ENCODE measurements around the gene SLX4IP.
A peak's percentile ranks its signal among the peaks of the same experiment; 100 is the strongest.

The SLX4IP gene

GRCh38 chr20:10565191-10565921, 130.3 kb downstream of the SLX4IP start:
- no peak for DNase-seq (ENCODE audit: low spot score)
- H3K27ac ChIP-seq, result peak overlapping the region; percentile 78 to 82
- no peak overlapping the region for H3K4me3 ChIP-seq
- TF ChIP-seq CTCF (IDR thresholded peaks at IDR 0.05), result no peak

GRCh38 chr20:10565922-10566897, 131.1 kb downstream of the SLX4IP start:
- Histone ChIP-seq H3K4me3 (no peak overlapping the region), H3K27ac (peak overlapping the region; percentile 78 to 82)
- no peak for TF ChIP-seq CTCF (IDR thresholded peaks at IDR 0.05)
- no peak for DNase-seq (ENCODE audit: low spot score)

GRCh38 chr20:10568032-10568431, 132.9 kb downstream of the SLX4IP start:
- no peak for DNase-seq (ENCODE audit: low spot score)
- TF ChIP-seq CTCF (IDR thresholded peaks at IDR 0.05), result no peak
- H3K27ac ChIP-seq, result no peak overlapping the region
- no peak overlapping the region for H3K4me3 ChIP-seq

- no peak overlapping the region for H3K4me3 ChIP-seq
- no peak for DNase-seq (ENCODE audit: low spot score)
- no peak for TF ChIP-seq CTCF (IDR thresholded peaks at IDR 0.05)
- no peak overlapping the region for H3K27ac ChIP-seq
Measured at GRCh38 chr20:10571313-10571815, 136.3 kb downstream of the SLX4IP start.

- Histone ChIP-seq H3K27ac (peak overlapping the region; percentile 4 to 43), H3K4me3 (no peak overlapping the region)
- DNase-seq (ENCODE audit: low spot score), result no peak
- TF ChIP-seq CTCF (IDR thresholded peaks at IDR 0.05), result no peak
Measured at GRCh38 chr20:10572853-10573252, 137.7 kb downstream of the SLX4IP start.

GRCh38 chr20:10573273-10573950, 138.3 kb downstream of the SLX4IP start:
- Histone ChIP-seq H3K4me3 (no peak overlapping the region), H3K27ac (peak overlapping the region; percentile 4 to 43)
- no peak for TF ChIP-seq CTCF (IDR thresholded peaks at IDR 0.05)
- DNase-seq (ENCODE audit: low spot score), result no peak
